T-helper 2 cell (primary cell): ENCODE measurements around the gene FCN2.

ENCODE experiments used
- DNase-seq, 5 experiments: peaks; one replicate each; pipeline versions ENCODE4 v3.0.0 to v3.0.0-alpha.2; 2012 to 2022
- total RNA-seq, 2 donors: gene quantifications; one replicate each; lab custom pipeline; 2026; lab: John Stamatoyannopoulos, UW

Gene FCN2
- total RNA-seq, result 0 reads per million in 2 donors

DNA sequence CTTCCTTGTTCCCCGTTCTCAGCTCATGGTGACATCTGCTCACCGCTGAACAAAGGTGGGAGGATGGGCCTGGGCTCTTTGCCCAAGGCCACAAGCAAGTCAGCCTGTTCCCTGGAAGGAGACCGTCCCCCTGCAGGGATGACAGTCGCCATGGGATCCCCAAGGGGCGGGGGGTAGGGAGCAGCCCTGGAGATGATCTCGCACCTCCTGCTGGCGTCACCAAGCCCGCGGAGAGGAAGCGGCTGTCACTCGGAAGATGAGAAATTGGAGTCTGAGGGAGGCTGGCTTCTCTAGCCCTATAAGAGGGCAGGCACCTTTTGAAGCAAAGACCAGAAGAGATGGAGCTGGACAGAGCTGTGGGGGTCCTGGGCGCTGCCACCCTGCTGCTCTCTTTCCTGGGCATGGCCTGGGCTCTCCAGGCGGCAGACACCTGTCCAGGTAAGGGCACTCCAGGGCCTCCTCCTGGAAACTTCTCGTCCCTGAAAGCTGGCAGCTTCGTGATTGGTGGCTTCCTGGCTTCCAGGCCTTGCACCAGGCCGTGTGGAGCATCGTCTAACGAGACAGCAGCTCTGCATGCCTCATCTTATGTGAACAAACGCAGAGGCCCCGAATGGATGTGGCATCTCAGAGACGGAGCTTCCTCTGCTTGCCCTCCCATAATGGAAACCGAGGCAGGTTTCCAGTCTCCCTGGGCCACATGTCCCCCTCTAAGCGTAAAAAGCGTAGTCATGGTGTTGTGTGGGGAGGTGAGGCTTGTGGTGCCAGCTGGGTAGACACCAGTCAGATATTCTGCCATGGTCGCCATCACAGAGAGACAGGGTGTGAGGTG lies at the start of gene FCN2:
FCN2 (plus strand) TSS at position 327 of the 829 bp plus-strand sequence; CDS start at position 339, 12 bp downstream.
- DNase-seq, result no peak

GRCh38 chr9:134830926-134831720 lies 49.5 kb upstream of the FCN2 start:
- DNase-seq, result no peak

GRCh38 chr9:134832471-134832870 lies 48.1 kb upstream of the FCN2 start:
- no peak for DNase-seq

DNA sequence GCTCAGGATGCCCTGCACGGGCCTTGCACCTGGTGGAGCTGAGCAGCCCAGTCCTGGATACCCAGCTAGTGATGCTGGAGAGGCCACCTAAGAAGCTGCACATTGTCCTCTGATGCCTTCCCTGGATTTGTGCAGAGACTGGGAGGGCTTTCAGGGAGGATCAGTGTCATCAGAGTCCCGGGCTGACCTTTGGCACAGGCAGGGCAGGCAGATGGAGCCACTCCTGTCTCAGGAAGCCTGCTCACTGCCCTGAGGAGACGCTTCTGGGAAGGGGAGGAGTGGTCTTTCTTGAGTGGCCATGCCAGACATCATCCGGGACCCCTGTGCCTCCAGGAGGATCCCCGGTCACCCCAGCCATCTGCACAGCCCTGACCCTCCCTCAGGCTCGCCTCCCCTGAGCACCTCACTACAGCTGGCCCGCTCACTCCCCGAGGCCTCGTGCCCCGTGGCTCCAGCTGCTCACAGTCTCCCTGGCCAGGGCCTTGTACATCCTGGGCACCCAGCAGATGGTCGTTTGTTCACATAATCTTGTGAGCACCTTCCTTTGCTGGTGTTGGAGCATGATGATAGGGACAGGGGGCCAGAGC lies 47.2 kb upstream of the FCN2 start:
- DNase-seq, result no peak

DNA sequence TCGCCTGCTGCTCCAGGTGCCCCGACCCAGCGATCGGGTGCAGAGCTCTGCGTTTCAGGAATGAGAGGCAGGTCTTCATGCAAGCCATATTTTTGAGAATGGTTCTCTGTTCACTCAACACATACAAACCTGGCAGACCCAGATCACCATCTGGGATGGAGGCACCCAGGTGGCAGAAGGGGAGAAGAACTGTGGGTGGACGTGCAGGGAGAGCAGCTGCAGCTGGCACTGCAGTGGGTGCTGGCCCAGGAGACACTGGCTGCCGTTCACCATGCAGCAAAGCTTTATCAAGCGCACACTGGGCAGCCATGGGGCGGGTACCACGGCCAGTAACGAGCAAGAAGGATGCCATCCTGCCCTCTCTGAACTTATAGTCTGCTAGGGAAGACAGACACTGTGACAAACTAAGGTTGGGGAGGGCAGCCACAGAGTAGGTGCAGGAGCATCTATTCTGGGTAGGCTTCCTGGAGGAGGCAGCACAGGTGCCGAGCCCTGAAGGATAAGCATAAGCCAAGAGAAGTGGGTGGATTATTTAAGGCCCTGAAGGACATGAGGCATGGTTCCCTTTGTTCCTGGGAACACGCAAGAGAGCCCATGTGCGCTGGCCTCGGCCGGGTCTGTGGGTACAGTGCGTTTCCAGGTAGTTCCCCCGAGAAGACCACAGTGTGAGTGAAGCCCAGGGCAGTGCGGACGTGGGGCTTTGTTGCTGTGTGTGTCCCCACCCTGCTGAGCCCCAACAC lies 46.2 kb upstream of the FCN2 start:
- DNase-seq, result no peak

DNA sequence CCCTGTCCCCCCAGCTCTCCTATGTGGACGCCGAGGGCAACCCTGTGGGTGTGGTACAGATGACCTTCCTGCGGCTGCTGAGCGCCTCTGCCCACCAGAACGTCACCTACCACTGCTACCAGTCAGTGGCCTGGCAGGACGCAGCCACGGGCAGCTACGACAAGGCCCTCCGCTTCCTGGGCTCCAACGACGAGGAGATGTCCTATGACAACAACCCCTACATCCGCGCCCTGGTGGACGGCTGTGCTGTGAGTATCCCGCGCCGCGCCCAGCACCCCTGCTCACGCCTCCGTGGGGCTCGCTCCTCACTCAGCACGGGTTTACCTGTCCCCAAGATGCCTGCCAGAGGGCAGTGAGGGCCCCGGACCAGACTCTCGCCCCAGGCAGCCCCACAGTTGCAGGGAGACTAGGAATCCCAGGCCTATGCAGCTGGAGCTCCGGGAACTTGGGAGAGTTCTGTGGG lies 45.6 kb upstream of the FCN2 start:
- DNase-seq, result no peak

- no peak for DNase-seq
Measured at GRCh38 chr9:134835448-134835847, 45.2 kb upstream of the FCN2 start.

GRCh38 chr9:134835987-134836386 lies 44.6 kb upstream of the FCN2 start:
- DNase-seq, result no peak

DNA sequence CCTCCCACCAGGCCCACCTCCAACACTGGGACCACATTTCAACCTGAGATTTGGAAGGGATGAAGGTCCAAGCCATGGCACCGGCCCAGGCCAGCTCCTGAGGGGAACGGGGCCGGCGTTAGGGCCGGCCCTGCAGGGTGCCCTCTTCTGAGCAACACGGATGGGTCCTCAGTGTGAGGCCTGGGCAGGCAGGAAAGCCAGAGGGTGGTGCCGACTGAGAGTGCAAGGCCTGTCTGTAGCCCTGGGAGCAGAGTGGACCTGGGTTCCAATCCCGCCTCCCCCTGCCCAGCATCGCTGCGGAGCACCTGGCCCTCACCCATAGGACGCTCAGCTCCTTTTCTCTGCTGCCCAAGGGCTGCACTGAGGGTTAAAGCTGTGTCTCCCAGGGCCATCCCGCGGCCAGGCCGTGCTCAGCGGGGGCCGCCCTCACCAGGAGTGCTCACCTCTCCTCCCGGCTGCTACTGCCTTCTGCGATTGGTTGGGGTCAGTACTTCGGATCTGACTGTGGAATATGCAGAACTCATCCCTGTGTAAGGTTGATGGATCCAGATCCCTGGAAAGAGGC lies 44.1 kb upstream of the FCN2 start:
- no peak for DNase-seq

GRCh38 chr9:134837529-134837928 lies 43.1 kb upstream of the FCN2 start:
- DNase-seq, result no peak

DNA sequence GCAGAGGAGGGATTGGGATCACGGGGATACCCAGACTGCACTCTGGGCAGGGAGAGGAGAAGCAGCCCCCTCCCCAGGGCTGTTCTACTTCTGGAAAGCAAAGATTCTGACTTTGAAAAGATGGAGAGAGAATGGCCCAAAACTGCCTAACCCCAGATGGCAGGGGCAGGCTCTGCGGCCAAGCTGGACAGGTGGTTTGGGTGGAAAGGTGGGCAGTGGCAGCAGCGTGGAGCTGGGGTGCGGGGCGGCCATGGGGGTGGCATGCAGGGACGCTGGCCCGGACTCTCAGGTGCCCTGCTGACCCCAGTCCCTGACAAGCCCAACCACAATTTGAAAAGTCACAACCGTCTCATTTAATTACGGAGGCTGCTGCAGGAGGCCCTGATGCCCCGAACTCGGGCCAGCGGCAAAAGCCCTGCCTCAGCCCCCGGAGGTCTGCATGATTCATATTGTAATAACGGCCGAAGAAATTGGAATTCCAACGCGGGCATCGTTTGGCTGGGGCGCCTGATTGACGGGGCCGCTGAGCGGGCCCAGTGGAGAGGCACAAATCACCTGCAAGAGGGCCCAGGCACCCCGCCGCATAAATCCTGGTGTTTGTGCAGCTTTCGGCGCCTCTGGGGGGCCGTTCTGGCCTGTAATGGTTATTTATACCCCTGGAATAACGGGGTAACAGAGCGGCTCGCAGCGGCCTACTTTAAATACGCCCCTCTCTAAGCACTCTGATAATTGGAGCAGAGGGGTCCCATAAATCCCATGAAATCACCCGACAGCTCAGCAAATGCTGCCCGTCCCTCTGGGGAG lies 41.8 kb upstream of the FCN2 start:
- DNase-seq, result no peak

DNA sequence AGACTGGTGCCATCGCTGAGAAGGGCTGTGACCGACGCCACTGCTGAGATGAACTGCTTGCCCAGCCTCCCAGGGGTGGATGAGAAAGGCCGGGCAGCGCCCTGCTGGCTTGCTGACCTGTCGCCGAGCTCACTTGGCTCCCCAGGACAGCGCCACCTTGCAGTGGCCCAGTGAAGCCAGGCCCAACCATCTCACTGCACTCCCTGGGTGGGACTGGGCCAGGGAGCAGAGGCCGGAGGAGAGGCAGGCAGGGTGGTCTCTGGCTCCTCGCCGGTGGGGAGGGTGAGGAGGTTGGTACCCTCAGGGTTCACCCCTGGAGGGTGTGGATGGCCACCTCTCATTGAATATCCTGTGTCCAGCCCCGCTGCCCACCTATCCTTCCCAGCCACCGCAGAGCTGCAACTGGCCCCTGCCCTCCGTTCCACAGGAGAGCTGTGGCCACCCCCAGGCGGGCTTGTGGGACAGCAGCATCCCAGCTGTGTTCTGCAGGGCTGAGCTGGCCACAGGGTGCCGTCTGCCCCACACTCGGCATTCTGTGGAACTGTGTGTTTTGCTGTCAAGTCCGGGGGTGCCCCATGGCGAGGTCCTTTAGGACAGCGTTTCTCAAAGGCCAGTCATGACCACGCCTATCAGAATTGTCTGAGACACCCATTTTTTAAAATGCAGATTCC lies 41.0 kb upstream of the FCN2 start:
- DNase-seq, result no peak

DNA sequence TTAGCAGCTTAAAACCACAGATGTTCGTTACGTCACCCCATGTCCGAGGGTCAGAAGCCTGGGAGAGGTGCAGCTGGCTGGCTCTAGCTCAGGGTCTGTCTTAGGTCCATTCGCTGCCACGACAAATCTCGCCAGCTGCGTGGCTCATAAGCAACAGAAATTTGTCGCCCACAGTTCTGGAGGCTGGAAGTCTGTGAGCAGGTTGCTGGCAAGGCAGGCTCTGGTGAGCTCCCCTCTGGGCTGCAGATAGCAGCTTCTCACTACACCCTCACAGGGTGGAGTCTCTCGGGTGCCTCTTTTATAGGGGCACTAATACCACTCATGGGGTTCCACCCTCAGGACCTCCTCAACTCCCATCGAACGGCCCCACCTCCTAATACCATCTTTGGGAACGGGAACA lies 40.1 kb upstream of the FCN2 start:
- DNase-seq, result no peak

GRCh38 chr9:134841180-134841904 lies 39.3 kb upstream of the FCN2 start:
- no peak for DNase-seq

DNA sequence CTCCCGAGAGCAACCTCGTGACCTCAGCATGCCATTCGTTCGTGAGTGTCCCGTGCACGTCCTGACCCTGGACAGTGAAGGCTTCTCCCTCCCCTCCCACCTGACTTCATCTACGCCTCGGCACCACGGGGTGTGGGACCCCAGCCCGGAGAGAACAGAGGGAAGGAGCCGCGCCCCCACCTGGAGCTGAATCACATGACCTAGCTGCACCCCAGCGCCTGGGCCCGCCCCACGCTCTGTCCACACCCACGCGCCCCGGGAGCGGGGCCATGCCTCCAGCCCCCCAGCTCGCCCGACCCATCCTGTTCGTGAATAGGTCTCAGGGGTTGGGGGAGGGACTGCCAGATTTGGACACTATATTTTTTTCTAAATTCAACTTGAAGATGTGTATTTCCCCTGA lies 38.3 kb upstream of the FCN2 start:
- no peak for DNase-seq

- DNase-seq, result no peak
Measured at GRCh38 chr9:134843740-134844139, 36.9 kb upstream of the FCN2 start.

DNA sequence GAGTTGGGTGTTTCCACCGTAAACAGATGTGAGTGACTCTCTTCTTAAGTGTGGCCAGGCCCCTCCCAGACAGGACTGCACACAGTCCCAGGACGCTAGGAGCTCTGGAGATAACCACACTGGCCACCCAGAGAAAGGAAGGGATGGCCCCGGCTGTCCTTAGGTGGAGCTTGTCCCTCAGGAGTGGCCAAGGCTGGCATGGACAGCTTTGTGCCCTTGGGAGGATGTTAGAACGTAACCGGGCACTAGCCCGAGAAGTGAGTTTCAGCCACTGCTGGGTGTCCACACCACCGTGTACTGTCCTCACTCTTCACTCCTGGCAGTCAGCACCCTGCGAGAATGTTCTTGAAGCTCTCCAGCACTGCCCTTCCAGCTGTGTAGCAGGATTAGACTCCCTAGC lies 35.8 kb upstream of the FCN2 start:
- no peak for DNase-seq

DNA sequence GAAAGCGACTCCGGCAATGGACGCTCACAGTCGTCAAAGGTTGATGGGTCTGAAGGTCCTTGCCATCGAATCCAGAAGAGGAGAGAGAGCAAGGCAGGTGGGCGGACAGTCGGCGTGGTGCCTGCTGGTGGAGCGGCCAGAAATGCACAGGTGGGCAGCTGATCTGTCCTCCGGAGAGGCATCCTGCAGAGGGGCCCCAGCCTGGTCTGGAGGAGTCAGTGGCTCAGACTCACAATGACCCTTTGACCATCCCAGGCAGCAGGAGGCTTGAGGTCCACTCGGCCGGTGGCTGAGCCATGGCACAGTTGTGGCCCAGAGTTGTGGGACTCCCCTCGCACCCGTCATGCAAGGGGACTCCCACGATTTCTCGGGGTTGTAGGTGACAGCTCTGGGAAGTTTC lies 34.4 kb upstream of the FCN2 start:
- no peak for DNase-seq

GRCh38 chr9:134846699-134847098 lies 33.9 kb upstream of the FCN2 start:
- no peak for DNase-seq

GRCh38 chr9:134847138-134847537 lies 33.5 kb upstream of the FCN2 start:
- no peak for DNase-seq
